ENCODE data around the gene BGN. TPM values are rescaled to one million over a fixed set of nuclear protein-coding genes. Genes with fewer than 3 reads are reported as not detected.

BGN gene
- 100 to 1,000 TPM in 8 of 12 donors, 10 to 100 TPM in 4; 82.7 to 192 (median 118) TPM for polyA plus RNA-seq (ENCODE audit: insufficient read length in 12 of 12)
- long read RNA-seq, donor 1, transcript BGN-201 (8 exons, 2,402 nt), result major isoform, 8 of 35 reads
- long read RNA-seq, donor 1, partial matches to known transcripts, result 27 of 35 reads
- long read RNA-seq, donor 1, other reads (novel, unspliced or antisense), result 0 of 35 reads
- long read RNA-seq, donor 2, transcript BGN-201 (8 exons, 2,402 nt), result major isoform, 21 of 46 reads
- long read RNA-seq, donor 2, partial matches to known transcripts, result 25 of 46 reads
- long read RNA-seq, donor 2, other reads (novel, unspliced or antisense), result 0 of 46 reads
- long read RNA-seq, donor 3, transcript BGN-201 (8 exons, 2,402 nt), result major isoform, 11 of 41 reads
- long read RNA-seq, donor 3, partial matches to known transcripts, result 30 of 41 reads
- long read RNA-seq, donor 3, other reads (novel, unspliced or antisense), result 0 of 41 reads
- long read RNA-seq, donor 4, transcript BGN-201 (8 exons, 2,402 nt), result major isoform, 6 of 15 reads
- long read RNA-seq, donor 4, partial matches to known transcripts, result 9 of 15 reads
- long read RNA-seq, donor 4, other reads (novel, unspliced or antisense), result 0 of 15 reads
- long read RNA-seq, donor 5, transcript BGN-201 (8 exons, 2,402 nt), result major isoform, 22 of 27 reads
- long read RNA-seq, donor 5, partial matches to known transcripts, result 5 of 27 reads
- long read RNA-seq, donor 5, other reads (novel, unspliced or antisense), result 0 of 27 reads
- long read RNA-seq, donor 6, transcript BGN-201 (8 exons, 2,402 nt), result major isoform, 10 of 15 reads
- long read RNA-seq, donor 6, partial matches to known transcripts, result 5 of 15 reads
- long read RNA-seq, donor 6, other reads (novel, unspliced or antisense), result 0 of 15 reads
- long read RNA-seq, donor 7, transcript BGN-201 (8 exons, 2,402 nt), result major isoform, 9 of 14 reads
- long read RNA-seq, donor 7, partial matches to known transcripts, result 5 of 14 reads
- long read RNA-seq, donor 7, other reads (novel, unspliced or antisense), result 0 of 14 reads
- long read RNA-seq, donor 8, transcript BGN-201 (8 exons, 2,402 nt), result major isoform, 30 of 35 reads
- long read RNA-seq, donor 8, partial matches to known transcripts, result 5 of 35 reads
- long read RNA-seq, donor 8, other reads (novel, unspliced or antisense), result 0 of 35 reads
- long read RNA-seq, donor 9, transcript BGN-201 (8 exons, 2,402 nt), result major isoform, 19 of 27 reads
- long read RNA-seq, donor 9, partial matches to known transcripts, result 8 of 27 reads
- long read RNA-seq, donor 9, other reads (novel, unspliced or antisense), result 0 of 27 reads
- long read RNA-seq, donor 10, transcript BGN-201 (8 exons, 2,402 nt), result major isoform, 33 of 33 reads
- long read RNA-seq, donor 10, partial matches to known transcripts, result 0 of 33 reads
- long read RNA-seq, donor 10, other reads (novel, unspliced or antisense), result 0 of 33 reads
- long read RNA-seq, donor 11, transcript BGN-201 (8 exons, 2,402 nt), result major isoform, 39 of 52 reads
- long read RNA-seq, donor 11, partial matches to known transcripts, result 13 of 52 reads
- long read RNA-seq, donor 11, other reads (novel, unspliced or antisense), result 0 of 52 reads

DNA sequence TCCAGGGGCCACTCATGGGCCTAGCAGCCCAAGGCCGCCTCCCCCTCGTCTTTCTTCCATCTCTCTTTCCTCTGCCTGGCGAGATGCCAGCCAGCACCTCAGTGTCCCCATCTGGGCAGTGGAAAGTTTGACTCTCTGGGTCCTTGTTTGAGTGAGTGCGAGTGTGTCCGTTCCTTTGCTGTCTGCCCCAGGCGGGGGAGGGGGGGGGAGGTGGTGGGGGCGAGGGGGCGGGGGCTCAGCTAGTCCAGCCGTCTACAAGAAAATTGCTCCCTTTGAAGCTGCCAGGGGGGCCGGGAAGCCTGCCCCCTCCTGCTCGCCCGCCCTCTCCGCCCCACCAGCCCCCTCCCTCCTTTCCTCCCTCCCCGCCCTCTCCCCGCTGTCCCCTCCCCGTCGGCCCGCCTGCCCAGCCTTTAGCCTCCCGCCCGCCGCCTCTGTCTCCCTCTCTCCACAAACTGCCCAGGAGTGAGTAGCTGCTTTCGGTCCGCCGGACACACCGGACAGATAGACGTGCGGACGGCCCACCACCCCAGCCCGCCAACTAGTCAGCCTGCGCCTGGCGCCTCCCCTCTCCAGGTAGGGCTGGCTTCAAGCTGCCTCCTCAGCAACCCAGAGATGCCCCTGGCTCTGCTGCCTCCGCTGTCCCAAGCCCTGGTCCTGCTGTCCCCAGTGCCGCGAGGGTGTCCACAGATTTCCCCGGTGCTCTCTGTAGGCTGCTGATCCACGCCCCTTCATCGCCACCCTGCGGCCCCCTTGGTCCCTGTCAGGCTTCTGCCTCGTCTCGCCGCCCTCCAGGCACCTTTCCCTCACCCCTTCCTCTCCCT, at the start of gene BGN:
Gene BGN, plus strand, starts transcription at position 440 of the 821 bp plus-strand sequence. CDS start 9,652 bp downstream, outside the sequence.
- DNase-seq, result no peak

- DNase-seq, result no peak
Observed at GRCh38 chrX:153445106-153445855, 49.5 kb upstream of the BGN start.

DNA sequence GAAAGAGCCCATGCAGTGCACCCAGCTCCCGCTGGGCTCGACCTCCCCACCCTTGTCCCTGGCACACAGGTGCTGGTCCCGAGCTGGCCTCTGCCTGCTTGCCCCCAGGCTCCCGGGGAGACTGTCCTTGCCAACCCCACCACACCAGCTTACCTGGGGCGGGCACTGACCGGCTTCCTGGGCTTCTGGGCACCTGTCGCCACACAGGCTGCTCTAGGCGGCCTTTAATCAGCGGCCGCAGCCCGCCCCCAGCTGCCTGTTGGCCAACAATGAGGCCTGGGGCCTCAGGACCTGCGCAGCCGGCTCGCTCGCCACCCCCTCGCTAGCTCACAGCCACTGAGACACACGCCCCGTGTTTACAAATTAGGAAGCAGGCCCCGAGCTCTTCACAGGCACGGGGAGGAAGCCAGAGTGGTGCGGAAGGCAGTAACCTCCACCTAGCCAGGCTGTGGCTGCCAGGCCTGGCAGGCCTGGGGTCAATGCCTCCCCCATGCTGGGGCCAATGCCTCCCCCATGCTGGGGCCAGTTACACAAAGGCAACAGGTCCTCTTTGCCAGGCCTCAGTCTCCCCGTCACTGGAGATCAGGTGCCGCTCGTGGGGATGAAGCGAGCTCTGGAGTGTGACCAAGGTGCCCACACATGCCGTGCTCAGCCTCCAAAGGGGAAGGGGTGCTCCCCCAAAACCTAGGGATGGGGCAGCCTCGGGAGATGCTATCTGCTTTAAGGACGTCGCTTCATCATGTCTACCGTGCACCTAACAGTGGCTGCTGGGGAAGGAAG, 48.7 kb upstream of the BGN start, which contains the start of gene TREX2:
Gene TREX2, minus strand, starts transcription at position 201 of the 780 bp plus-strand sequence. CDS start 626 bp downstream, outside the sequence.
- DNase-seq, result no peak

- no peak for DNase-seq
Observed at GRCh38 chrX:153446636-153446936, 48.2 kb upstream of the BGN start.

DNA sequence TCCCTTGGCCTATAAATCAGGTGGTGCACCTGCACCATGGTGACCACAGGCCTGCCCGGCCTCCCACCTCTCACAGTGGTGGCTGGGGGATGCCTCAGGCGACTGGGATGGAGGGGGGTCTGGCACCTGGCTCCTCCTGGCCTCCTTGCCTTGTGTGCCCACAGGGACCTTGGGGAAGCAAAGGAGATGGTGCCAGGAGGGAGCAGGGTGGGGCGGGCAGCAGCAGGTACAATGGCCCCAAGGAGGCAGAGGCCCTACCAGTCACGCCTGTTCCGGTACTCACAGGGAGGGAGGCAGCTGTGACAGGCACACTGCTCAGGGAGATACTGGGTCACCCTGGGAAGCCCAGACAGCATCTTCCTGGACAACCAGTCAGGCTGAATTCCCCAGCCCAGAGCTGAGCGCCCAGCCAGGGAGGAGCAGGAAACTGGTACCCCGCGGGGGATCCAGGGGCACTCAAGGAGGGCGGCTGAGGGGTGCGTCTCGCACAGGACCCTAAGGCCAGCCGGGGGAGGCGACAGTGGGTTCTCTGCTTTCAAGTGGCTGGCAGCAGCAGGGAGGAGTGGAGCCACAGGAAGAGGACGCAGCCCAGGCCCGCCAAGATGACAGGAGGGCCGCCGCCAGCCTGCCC, 47.7 kb upstream of the BGN start:
- no peak for DNase-seq

DNA sequence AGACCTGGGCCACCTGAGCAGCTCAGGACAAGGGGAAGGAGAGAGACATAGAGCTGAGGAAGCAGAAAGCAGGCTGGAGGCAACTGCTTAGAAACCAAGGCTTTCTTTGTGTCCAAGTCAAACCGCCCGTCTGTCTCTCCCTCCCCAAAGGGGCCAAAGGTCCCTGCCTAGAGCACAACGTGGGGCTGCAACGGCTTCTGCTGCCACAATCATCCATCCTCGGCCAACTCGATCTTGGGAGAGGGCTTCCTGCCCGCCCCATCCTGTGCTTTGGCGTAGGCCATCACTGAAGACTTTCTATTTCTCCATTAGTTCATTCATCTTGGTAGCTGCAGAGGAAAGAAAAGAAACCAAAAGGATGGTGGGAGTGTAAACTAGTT, 47.2 kb upstream of the BGN start:
- no peak for DNase-seq

DNA sequence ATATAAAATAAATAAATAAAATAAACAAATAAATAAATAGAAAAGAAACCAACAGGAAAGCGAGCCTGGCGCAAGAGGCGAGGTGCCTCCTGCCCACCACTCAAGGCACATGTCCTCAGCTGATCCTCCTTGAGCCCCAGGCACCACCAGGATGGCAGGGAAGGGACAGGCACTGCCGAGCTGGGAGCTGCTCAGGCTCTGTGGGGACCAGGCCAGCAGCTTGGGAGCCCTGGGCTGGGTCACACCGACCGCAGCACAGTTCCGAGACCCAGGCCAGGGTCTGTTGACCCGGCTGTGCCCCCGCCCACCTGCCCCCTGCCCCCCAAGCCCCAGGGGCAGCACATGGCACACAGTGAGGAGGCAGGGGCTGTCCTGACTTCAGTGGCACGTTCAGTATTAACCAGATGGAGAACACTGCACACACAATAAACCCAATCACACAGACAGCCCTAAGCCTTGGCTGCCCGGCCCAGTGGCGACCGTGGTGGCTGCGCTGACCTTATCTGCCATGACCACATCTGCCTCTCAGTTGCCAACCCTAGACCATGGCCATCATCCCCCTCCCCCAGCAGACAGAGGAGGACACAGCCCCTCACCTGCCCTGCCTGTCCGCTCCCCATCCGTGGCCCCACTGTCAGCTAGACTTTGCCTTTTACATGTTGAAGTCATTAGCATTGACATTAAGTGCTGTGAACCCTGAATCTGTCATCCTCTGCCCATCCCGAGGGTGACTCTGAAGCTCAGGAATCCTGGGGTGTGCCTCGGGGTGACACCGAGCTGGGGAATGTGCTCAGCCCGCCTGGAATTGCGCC, 46.0 kb upstream of the BGN start:
- DNase-seq, result no peak

DNA sequence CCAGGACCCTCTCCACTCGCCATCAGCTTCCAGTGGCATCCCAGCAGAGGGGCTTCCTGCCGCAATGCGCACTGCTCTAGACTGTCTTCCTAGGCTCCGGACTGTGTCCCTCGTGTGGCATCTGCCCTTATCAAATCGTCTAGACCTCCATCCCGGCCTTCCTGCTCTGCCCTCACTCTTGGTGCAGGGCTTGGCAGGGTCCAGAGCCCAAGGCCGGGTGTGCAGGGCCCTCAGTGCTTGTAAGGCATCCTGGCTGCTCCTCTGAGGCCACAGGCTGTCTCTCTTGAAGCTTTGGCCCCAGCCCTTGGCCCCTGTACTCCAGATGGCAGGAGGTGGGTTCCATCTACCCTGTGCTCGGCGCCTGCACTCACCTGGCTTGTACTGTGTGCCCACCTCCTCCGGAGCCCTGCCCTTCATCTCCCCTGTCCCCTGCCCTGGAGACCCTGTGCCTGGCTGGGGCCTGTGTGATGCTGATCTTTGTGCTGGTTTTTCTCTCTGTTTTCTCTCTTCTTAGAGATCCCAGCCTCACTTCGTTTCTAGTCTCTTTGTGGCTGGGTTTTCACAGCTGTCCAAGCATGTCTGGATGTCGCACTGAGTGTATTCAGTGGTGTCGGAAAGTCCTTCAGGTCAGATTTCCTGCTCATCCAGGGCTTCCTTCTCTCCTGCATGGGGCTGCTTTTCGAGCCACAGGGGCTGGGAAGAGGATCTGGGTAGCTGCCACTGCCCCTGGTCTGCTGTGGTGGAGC, 45.2 kb upstream of the BGN start:
- no peak for DNase-seq

DNA sequence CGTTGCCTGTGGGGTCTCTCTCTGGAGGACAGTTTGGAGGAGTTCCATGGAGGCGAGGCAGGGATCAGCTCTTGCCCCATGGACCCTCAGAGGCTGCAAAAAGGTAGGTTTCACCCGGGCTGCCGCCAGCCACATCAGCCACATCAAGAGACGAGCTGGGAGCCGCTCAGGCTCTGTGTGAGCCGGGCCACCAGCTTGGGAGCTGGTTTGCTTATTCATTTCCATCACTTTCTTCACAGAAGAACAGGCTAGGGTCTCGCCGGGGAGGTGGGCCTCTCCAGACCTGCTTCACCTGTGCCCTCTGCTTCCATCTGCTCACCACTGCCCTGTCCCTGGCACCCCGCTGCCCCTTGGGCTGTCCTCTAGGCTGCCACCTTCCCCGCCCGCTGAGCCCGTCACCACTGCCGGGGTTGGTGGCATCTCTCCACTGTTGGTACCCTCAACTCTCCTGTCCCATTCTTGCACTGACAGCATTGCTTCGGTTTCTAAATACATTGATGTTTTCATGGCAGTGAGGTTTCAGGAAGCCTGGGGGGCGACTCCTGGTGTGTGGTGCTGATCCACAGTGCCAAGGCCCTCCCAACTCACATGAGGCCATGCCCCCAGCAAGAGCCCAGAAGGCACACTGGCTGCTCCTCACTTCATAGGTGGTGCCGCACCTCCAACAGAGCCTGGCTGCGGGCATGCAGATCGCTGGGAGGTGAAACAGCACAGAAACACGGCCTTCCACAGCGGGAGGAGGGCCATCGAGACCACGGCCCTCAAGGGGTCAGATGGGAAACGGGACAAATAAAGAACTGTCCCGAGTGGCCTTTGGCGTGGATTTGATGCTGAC, 44.4 kb upstream of the BGN start:
- DNase-seq, result no peak

GRCh38 chrX:153450949-153451277, 43.9 kb upstream of the BGN start:
- no peak for DNase-seq

- DNase-seq, result no peak
Observed at GRCh38 chrX:153454901-153455550, 39.8 kb upstream of the BGN start.

- no peak for DNase-seq
Observed at GRCh38 chrX:153455571-153455970, 39.2 kb upstream of the BGN start.

DNA sequence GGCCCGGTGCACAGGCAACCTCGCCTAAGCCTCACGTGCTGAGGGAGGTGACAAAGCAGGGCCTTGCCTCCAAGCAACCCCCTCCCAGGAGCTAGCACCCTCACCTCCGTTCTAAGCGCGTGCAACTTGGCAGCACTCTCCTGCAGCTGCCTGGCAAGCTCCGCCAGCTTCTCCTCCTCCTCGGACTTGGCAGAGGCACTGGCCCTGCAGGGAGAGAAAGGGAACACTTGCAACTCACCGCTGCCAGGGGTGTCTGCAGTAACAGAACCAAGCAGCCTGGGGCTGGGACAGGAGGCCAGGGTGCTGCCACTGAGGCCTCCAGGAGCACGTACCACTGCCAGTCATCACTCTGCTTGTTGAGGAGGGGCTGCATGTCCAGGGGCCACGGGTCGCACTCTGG, 38.6 kb upstream of the BGN start:
- no peak for DNase-seq

GRCh38 chrX:153456704-153457103, 38.1 kb upstream of the BGN start:
- no peak for DNase-seq

DNA sequence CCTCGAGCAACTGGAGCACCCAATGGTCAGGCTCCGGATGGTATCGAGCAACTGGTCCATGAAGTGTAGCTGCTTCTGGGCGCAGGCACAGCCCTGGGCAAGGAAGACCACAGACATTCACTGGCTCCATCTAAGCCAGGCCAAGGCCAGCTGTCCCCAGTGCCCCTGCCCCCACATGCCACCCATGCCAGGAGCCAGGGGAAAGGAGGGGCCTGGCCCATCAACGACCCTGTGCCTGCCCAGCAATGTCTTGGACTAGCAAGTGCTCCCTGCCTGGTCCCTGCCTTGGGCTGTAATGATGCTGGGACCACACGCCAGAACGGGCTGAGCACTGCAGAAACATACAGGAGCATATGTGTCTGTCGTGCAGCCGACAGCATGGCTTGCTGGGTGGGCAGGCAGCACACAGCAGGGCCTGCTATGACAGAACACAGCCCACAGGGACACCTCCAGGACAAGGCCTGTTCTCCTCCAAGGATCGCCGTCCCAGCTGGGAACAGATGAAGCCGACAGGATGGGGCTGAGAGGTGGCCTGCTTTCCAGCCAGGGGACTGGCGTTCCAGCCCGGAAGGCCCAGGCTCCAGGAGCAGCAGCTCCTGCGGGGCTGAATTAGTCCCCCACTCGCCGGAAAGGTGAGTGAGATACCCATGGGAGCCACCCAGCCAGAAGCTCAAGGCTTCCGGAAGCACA, 37.5 kb upstream of the BGN start:
- no peak for DNase-seq

Data from muscle of arm (tissue), 14 donors.